ENCODE data around the gene ZRANB1. TPM values are rescaled to one million over a fixed set of nuclear protein-coding genes. Genes with fewer than 3 reads are reported as not detected.
A peak's percentile ranks its signal among the peaks of the same experiment; 100 is the strongest.

The ZRANB1 gene
- total and polyA plus RNA-seq, 10 of the 15 experiments (the other 5 are each of a cell fraction or from before 2014, with no cell fraction given): 1.7 to 11.8 (median 6.2) TPM

- TF ChIP-seq PAX5 (IDR thresholded peaks at IDR 0.05; ENCODE audit: borderline replicate concordance, low read depth, low read length) (peak; percentile 47; the same call in 1 of the 2 replicates), MXI1 (IDR thresholded peaks at IDR 0.05; ENCODE audit: low read depth, low read length) (peak; percentile 40; the same call in 1 of the 2 replicates), SPI1 (IDR thresholded peaks at IDR 0.05; ENCODE audit: borderline replicate concordance, insufficient read depth, low read depth, low read length) (peak; percentile 73), MAX (IDR thresholded peaks at IDR 0.05; ENCODE audit: low read depth, low read length) (peak; percentile 42; the same call in 1 of the 2 replicates), YY1 (IDR thresholded peaks at IDR 0.05; ENCODE audit: low read depth, low read length) (peak; percentile 93), ZSCAN29 (IDR thresholded peaks at IDR 0.05) (0 out of 2 replicates have a peak, but pooled peaks have one; percentile 24), SMC3 (IDR thresholded peaks at IDR 0.05; ENCODE audit: borderline replicate concordance, low read length) (no peak), ASH2L (IDR thresholded peaks at IDR 0.05; ENCODE audit: borderline replicate concordance, low read depth) (peak; percentile 73; the same call in 1 of the 2 replicates), TARDBP (IDR thresholded peaks at IDR 0.05; ENCODE audit: borderline replicate concordance) (no peak), EP300 (IDR thresholded peaks at IDR 0.05; ENCODE audit: borderline replicate concordance in 1 of 2, control insufficient read depth in 1 of 2, low read depth in 2 of 2, low read length in 2 of 2) (no peak), PAX8 (IDR thresholded peaks at IDR 0.05) (no peak), POLR2A (IDR thresholded peaks at IDR 0.05; ENCODE audit: low read depth, low read length) (peak; percentile 93), PML (IDR thresholded peaks at IDR 0.05; ENCODE audit: low read length) (peak; percentile 90; the same call in 1 of the 2 replicates), IRF5 (IDR thresholded peaks at IDR 0.05; ENCODE audit: borderline replicate concordance) (no peak), IRF3 (IDR thresholded peaks at IDR 0.05) (peak; percentile 57; the same call in 1 of the 2 replicates), FOS (IDR thresholded peaks at IDR 0.05; ENCODE audit: borderline replicate concordance, extremely low read depth, insufficient read length) (peak; percentile 44), NR2C1 (IDR thresholded peaks at IDR 0.05) (peak; percentile 39), CREM (IDR thresholded peaks at IDR 0.05; ENCODE audit: low read depth) (peak; percentile 94), DPF2 (IDR thresholded peaks at IDR 0.05) (0 out of 2 replicates have a peak, but pooled peaks have one; percentile 51), REST (IDR thresholded peaks at IDR 0.05; ENCODE audit: low read depth, low read length) (peak; percentile 50; the same call in 1 of the 2 replicates), TCF3 (IDR thresholded peaks at IDR 0.05; ENCODE audit: borderline replicate concordance, insufficient read depth, low read depth, low read length) (0 out of 2 replicates have a peak, but pooled peaks have one; percentile 10), NFYB (IDR thresholded peaks at IDR 0.05; ENCODE audit: insufficient read depth, low read depth, low read length) (peak; percentile 79; the same call in 1 of the 2 replicates)
These were observed 25.1 kb upstream of the ZRANB1 start (continued) for GRCh38 chr10:124916585-124917427.
